Stimulated activated CD4-positive, alpha-beta T cell treated with anti-CD3 and anti-CD28 coated beads, Interleukin-1b, Interleukin-23, amount 100 ng/mL, for 48 hours (primary cell): ENCODE results near the gene TP53RK.
"Not testable (repeated sequence)": the region's sequence is repeated elsewhere in the genome, so short reads cannot be mapped to it uniquely, and the experiment has no call there.

ENCODE experiments used
- DNase-seq: peaks from one replicate; pipeline ENCODE4 v3.0.0-alpha.2; 2020

TP53RK gene

DNA sequence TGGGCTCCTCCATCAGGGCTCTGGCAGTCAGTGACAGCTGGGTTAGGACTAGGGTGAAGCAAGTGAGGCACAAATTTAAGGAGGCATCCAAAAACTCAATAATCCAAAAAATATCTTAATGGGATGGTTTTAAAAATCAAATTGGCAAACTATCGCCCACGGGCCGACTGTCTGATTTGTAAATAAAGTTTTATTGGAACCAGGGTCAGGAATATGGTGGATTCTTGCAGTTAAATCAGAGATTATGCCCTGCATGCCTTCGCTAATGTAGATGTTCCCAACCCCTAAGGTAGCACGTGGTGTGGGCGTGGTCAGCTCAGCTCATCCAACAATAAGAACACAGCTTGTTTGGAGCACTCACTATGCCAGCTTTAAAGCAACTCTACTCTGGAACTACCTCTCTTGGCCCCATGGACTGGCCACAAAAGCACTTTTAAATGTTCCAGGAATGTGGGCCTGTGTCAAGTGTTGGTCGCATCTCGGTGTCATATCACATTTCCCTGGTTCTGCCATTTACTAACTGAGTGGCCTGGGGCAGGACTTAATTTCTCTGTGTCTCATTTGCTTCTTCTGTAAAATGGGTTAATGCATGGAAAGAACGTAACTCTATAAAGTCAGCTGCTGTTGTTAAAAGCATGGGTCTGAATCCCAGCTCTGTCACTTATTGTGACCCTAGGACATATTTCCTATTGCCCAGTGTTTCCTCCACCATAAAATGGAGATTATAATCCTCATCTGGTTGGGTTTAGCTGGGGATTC, 7.0 kb downstream of the TP53RK start:
- DNase-seq, result no peak

DNA sequence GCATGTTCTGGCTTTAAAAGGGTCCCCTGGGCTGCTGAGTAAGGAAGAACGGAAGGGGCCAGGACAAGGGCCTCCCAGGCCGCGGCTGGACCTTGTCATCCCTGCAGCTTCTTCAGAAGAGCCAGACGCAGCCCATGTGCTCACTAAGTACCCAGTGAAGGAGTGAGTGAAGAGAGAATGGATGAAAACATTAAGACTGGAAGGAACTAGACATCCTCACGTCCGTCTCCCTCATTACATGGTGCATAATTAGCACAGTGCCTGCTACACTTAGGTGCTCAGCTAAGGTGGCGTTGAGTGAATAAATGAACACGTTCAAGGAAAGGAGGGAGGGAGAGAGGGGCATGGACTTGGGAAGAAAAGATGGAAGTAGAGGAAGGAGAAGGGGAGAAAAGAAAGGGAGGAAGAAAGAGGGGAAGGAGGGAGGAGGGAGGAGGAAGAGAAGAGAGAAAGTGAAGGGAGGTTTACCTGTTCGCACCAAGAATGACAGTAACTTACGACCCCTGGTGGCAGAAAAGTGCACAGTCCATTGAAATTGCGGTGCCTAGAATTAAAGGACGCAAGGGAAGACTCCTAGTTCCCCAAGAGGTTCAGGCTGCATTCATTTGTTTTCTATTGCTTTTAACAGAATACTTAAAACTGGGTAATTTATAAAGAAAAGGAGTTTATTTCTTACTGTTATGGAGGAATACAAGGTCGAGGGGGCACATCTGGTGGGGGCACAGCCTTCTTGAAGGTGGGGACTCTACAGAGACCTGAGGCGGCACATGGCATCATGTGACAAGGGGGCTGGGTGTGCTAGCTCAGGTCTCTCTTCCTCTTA, 8.0 kb downstream of the TP53RK start:
- DNase-seq, result peak; percentile 59

DNA sequence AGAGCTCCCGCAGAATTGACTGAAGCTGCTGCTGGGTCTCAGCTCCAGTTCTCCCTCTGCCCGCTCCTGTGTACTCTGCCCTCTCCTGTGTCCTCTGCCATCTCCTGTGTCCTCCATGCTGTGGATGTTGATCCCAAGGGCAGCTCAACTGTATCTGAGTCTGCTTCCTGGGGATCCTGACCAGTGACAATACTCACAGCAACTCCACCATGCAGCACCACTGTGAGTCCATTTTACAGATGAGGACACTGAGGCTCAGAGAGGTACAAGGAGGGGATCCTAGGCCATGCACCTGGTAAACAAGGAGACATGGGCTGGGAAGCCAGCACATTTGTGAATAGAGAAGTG, 8.6 kb downstream of the TP53RK start:
- DNase-seq, result no peak

DNA sequence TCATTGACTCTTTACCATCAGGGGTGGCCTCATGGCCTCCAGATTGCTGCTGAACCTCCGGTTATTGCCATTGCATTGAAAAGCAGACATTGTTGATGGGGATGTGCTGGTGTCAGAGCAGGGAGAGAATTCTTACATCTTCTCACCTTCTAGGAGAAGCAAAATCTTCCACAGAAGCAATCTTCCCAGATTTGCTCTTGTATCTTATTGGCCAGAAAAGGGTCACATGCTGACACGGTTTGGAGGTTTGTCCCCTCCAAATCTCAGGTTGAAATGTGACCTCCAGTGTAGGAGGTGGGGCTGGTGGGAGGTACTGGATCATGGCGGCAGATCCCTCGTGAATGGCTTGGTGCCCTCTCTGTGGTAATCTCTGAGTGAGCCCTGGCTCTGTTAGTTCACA, 10.7 kb downstream of the TP53RK start:
- no peak for DNase-seq

DNA sequence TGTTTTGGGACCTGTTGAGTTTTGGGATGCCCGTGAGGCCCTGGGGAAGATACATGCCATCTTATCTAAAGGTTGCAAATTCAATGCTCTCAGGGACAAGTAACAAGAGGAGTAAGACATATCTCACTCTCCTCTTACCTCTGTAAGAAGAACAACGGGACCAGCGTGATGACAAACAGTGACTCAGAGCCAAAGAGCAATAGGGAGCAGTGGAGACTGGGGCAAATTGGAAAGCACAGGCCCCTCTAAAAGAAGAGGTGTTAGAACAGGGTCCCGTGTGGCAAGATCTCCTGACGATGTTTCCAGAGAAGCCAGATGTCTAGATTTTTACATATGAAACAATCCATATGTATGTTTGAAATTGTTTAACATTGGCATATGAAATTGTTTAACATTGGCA, 11.6 kb downstream of the TP53RK start:
- no peak for DNase-seq

DNA sequence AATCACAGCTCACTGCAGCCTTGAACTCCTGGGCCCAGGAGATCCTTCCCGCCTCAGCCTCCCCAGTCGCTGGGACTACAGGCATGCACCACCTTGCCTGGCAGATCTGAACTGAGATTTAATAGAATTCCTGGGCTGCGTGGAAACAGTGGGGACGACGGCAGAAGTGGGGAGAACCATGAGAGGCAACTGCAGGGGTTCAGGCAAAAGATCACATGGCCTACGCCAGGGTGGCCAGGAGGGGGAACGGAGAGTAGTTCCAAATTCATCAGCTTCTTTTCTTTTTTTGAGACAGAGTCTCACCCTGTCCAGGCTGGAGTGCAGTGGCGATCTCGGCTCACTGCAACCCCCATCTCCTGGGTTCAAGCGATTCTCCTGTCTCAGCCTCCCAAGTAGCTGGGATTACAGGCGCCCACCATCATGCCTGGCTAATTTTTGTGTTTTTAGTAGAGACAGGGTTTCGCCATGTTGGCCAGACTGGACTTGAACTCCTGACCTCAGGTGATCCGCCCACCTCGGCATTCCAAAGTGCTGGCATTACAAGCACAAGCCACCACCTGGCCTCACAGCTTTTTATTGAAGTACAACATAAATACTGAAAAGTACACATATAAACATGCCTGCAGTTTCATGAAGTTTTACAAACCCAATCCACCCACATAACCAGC, 12.5 kb downstream of the TP53RK start:
- not testable (repeated sequence) for DNase-seq

DNA sequence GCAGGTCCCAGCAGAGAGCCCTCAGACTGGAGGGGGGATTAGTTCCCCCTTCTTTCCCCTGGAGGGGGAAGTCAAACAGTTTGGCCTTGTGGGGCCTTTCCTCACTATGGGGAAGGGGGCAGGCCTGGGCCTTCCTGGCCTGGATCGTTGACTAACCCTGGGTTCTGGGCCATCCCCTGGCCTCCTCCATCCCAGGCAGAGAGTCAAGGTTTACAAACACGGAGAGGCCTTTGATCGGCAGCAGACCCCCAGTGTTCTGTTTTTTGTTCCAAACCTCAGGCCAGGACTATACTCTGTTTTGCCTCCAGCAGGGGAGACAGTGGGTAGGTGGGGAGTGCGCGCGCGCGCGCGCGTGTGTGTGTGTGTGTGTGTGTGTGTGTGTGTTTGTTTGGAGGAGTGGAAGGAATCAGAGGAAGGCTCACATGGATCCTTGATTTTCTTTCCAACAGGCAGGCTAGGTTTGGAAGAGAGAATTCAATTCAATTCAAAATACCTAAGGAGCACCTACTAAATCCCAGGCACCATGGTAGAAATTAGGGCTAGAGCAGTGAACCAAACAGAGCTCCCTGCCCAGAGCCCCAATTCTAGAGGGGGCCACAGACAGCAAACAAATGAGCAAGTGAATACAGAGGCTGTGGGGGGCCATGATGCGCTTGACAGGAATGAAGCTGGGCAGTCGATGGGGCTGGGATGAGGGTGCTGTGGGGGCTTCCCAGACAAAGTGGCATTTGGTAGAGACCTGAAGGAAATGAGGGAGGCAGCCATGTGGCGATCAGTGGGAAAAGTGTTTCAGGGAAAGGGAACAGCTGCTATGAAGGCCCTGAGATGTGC, 14.8 kb downstream of the TP53RK start:
- DNase-seq, result no peak

DNA sequence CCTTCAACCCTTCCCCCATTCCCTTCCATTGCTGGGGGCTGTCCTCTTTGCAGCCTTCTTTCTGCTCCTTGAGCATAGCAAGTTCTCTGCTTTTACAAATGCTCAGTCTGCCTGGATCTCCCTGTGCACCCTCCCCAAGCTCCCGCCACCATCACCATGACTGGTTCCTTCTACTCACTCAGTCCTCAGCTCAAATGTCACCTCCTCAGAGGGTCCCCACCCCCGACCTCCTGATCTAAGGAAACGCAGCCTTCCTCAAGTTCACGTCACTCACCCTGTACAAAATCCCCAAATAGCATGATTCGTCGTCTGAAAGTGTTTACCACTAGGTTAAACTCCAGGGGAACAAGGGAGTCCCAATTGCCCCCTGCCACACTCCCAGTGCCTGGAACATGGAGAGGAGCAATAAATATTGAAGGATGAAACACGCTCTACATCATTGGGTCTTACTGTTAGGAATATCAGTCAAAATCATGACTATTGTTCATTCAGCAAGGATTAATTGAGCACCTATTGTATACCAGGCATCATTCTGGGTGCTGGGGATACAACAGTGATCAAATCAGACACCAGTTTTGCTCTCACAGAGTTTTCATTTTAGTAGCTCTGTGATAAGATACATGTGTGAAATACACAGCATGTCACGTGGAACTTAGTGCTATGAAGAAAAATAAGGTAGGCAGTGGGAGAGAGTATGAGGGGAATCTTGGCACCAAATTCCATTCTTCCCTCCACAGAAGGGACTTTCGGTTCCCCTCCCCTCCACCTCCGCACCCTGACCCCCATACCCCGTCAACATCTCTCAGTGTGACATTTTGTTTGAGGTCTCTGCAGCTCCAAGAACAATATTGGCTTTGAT, 15.6 kb downstream of the TP53RK start:
- no peak for DNase-seq

DNA sequence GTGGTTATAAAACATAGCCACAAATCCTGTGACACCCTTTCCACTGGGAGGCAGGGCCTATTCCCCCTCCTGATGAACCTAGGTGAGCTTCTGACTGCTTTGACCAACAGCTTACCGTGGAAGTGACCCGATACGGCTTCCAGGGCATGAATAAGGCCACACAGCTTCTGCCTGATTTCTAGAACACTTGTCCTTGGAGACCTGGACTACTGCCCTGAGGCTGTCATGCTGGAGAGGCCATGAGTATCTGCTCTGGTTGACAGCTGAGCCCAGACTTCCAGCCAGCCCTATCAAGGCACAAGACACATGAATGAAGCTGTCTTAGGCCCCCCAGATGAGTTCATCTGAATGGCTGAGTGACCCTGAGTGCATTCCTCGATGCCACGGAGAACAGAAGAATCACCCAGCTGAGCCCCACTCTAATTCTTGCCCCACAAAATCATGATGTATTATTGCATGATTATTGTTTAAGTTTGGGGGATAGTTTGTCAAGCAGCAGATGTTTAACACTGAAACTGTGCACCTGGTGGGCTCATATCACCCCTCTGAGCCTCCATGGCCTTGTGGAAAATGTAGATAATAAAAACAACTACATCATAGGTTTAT, 16.6 kb downstream of the TP53RK start:
- DNase-seq, result no peak

DNA sequence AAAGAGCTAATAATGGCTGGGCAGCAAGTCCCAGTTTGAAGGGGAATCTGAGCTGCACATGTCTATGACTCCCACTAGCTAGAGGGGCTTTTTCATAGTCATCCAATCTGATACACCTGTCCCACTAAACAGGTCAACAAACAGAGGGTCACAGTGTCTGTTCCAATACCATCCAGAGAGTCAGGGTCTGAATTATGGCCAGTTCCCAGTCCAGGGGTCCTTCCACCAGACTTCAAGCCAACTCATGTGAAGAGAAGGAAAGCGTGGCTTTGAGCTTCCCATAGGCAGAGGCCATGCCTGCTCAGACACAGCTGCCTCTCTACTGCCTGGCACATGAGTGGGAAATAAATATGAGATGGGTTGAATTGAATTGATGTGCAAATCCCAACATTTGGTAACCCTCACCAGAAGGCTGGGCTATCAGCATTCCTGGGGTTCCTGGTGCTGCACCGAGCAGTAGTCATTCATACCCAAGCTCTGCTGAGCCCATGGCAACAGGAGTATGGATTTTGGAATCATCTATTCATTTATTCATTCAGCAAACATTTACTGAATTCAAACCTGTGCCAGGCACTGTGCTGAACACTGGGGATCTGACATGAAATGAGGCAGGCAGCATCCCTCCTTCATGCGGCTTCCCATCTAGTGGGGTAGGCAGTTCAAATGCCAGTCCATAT, 17.2 kb downstream of the TP53RK start:
- DNase-seq, result no peak

DNA sequence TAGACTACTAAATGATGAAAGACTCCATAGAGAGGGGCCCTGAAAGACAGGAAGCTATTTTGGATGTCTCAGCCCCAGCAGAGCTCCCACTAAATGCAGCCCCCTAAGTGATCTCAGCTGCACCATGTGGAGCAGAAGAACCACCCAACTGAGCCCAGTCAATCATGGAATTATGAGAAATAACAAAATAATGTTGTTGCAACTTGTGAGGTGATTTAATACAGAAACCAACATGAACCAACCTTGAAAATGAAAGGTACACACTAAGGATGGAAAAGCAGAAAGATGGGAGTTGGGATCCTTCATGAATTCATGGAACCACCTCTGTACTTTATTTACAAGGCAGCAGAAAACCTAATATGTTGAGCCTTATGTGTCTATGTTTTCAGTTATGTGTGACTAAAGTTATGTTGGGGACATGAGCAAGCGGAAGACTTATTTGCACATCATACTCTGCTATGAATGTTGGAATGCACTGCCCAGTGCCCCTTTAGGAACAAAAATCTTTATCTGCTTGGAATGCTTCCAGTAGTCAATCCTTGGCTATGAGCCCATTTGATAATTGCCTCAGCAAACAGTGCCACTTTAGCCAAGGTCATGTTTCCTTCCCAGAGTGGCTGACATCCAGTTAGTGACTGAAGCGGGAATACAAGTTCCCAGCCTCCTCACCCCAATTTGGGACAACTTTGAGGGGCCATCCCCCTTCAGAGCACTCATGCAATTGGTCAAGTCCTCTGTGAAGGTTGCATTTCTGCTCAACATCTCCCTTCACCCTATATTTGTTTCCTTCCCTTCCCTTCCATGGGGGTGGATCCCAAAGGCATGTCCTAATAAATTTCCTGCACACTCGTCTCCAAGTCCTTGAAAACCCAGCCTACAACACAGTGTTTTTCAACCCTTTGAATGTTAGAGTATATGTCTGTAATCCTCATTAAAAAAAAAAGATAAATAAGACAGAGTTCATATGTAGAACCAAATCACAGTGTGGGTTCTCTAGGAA, 18.4 kb downstream of the TP53RK start:
- no peak for DNase-seq

DNA sequence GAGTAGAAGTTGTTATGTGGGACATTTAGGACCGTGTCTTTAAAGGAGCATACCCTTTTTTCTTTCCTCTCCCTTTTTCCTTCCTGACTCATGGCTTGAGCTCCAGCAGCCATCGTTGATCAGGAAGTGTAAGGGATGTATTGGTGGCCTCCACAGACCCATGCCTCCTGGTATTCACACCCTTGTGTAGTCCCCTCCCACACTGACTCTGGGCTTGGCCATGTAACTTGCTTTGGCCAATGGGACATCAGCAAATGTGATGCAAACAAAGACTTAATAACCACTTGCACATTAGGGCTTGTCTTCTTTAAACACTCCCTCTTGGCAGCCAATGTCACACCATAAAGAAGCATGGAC, 19.0 kb downstream of the TP53RK start:
- DNase-seq, result no peak

DNA sequence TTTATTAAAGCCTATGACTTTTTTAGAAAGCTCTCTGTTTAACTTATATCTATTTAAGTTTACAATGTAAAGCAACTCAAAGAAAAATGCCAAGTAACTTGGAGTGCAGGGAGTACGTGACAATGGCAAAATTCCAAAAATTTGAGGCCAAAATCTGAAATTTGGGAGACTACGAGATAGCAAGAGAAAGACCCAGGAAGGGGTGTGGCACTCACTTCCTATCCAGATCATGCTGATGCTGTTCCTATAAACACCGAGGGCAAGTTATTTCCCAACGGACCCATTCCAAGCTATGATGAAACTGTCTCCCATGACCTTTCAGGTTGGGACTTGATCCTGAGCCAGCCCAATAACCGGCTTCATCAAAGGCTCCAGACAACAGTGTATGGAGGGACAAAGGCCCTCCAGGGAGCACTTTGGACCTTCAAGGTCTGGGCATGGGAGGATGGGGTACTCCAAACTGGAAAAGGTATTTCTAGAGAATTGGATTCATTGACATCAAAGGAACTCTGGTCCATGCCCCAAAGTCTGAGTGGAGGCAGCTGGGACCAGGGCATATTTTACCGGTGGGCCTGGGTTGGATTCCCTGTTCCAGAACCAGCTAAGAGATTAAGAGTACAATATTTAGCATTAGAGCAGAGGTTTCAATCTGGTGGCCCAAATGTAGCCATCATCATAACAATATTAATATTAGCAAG, 22.3 kb downstream of the TP53RK start:
- DNase-seq, result no peak

DNA sequence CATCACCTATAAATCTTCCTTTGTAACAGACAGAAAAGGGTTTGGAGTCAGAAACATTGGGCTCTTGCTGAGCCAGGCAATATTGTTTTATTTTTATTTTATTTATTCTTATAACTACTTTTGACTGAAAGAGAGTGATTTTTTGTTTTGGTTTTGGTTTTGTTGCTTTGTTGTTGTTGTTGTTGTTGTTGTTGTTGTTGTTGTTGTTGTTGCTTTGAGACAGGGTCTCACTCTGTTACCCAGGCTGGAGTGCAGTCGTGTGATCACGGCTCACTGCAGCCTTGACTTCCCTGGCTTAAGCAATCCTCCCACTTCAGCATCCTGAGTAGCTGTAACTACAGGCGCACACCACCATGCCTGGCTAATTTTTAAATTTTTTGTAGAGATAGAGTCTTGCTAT, 22.9 kb downstream of the TP53RK start:
- DNase-seq, result no peak

DNA sequence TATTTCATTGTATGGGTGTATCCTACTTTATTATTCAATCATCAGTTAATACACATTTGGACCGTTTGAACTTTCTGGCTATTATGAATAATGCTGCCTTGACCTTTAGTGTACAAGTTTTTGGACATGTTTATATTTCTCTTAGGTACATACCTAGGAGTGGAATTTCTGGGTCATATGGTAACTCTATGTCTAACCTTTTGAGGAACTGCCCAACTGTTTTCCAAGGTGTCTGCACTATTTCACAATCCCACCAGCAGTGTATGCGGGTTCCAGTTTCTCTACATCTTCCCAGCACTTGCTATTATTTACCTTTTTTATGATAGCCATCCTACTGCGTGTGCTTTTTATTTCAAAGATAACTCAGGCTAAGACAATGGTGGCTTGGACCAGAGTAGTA, 23.6 kb downstream of the TP53RK start:
- DNase-seq, result no peak

DNA sequence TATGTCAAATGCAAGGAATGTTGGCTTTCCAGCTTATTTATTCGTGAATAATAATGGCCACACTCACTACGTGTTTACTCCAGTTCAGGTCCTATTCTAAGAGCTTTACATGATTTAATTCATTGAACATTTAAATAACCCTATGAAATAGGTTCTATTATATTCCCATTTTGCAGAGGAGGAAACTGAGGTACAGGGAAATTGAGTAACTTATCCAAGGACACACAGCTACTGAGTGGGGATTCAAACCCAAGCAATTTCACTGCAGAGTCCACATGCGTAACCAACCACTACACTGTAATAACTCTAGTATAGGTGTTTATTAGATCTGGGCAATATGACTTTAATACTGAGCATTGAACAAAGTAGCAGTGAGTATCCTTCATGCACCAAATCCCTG, 25.7 kb downstream of the TP53RK start:
- DNase-seq, result no peak

DNA sequence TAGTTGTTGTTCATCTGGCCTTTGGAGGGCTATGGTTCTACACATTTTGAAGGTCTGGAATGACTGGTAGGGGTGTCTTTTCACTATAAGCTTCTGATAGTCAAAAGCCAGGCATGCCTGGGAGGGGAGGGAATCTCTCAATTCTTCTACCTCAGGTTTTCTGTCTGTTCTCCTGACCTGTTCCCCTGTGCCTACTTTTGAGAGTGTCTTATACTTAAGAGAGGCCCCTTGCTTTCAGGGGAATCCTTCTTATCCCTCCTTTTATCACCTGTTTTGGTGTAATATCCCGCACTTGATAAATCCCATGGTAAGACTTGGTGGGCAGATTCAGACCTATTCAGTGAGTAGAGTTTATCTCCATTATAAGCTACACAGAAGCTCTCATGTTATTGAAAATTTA, 27.6 kb downstream of the TP53RK start:
- DNase-seq, result no peak

DNA sequence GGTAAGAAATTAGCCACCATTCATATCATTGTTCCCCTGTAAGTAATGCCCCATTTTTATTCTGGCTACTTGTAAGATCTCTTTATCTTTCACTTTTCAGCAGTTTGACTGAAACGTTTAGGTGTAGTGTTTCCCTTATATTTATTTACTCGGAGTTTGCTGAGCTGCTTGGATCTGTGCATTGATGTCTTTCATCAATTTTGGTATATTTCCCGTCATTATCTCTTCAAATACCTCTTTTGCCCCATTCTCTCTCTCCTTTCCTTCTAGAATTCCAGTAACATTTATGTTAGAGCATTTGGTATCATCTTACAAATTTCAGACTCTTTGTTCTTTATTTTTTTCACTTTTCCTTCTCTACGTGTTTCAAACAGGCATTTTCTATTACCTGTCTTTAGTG, 28.8 kb downstream of the TP53RK start:
- DNase-seq, result no peak

DNA sequence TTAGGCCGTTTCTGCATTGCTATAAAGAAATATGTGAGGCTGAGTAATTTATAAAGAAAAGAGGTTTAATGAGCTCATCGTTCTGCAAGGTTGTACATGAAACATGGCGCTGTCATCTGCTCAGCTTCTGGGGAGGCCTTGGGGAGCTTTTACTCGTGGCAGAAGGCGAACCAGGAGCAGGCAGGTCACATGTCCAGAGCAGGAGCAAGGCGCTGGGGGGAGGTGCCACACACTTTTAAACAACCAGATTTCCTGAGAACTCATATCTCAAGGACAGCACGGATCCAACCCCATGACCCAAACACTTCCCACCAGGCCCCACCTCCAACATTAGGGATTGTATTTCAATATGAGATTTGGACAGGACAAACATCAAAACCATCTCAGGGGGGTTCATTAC, 31.6 kb downstream of the TP53RK start:
- no peak for DNase-seq
